ENCODE measurements around the gene ZSCAN26. TPM values are rescaled to one million over a fixed set of nuclear protein-coding genes. Genes with fewer than 3 reads are reported as not detected.

The ZSCAN26 gene
- total and polyA plus RNA-seq, 8 donors: 3.6 to 11.7 (median 6.6) TPM

DNA sequence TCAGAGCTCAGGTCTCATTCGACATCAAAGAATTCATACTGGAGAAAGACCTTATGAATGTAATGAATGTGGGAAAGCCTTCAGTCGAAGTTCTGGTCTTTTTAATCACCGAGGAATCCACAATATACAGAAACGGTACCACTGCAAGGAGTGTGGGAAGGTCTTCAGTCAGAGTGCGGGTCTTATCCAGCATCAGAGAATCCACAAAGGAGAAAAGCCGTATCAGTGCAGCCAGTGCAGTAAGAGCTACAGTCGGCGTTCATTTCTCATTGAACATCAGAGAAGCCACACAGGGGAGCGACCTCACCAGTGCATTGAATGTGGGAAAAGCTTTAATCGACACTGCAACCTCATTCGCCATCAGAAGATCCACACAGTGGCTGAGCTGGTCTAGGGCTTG lies 34.2 kb upstream of the ZSCAN26 start:
- TF ChIP-seq, protein P1, sequence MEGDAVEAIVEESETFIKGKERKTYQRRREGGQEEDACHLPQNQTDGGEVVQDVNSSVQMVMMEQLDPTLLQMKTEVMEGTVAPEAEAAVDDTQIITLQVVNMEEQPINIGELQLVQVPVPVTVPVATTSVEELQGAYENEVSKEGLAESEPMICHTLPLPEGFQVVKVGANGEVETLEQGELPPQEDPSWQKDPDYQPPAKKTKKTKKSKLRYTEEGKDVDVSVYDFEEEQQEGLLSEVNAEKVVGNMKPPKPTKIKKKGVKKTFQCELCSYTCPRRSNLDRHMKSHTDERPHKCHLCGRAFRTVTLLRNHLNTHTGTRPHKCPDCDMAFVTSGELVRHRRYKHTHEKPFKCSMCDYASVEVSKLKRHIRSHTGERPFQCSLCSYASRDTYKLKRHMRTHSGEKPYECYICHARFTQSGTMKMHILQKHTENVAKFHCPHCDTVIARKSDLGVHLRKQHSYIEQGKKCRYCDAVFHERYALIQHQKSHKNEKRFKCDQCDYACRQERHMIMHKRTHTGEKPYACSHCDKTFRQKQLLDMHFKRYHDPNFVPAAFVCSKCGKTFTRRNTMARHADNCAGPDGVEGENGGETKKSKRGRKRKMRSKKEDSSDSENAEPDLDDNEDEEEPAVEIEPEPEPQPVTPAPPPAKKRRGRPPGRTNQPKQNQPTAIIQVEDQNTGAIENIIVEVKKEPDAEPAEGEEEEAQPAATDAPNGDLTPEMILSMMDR (IDR thresholded peaks at IDR 0.05): no peak
- no peak for ATAC-seq
- Histone ChIP-seq H3K27me3 (no peaks in the 10 kb centered on the region), H3K4me1 (no peaks in the 10 kb centered on the region), H3K4me3 (no peak overlapping the region), H3K9me3 (no peaks in the 10 kb centered on the region), H3K36me3 (peaks cover 0 to 22% (median 10%) of the 10 kb centered on the region in 3 donors), H3K27ac (no peak overlapping the region)
- no peak for DNase-seq
- intact Hi-C loops (cut with DNase I): loop anchor here in 1 of 3 donors (10.0 kb wide), 1 partner anchor 332 kb away; no protein-coding TSS in a partner anchor
- WGBS, 2 donors: 96 to 97% methylated on average over 11 of the region's 11 CpGs
- FAIRE-seq: no peak

DNA sequence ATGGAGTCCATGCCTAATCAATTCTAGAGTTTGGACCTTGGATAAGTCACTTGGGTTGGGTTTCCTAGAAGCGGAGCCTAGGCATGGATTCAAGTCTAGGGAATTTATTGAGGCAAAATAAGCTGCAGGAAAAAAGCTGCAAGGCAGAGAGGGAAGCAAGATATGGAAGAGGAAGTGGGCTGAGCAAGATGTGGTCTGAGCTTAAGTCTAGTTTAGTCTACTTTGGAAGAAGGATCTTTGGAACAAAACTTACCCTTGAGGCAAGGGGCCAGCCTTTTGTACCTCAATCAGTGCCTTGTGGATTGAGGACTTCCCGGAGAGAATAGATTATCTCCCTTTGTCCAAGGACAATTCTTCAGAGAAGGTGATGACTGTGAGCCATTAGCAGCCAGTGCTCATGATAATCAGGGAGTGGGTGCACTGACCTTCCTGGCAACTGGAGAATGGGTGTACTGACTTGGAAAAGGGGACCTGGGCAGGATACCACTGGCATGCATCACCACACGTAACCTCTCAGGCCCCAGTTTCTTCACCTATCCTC lies 31.0 kb upstream of the ZSCAN26 start:
- WGBS, 2 donors: 77 to 78% methylated on average over 3 of the region's 3 CpGs
- intact Hi-C loops (cut with DNase I): loop anchor here in 1 of 3 donors (10.0 kb wide), 1 partner anchor 329 kb away; no protein-coding TSS in a partner anchor
- H3K9me3 ChIP-seq: no peaks in the 10 kb centered on the region
- no peaks in the 10 kb centered on the region for H3K4me1 ChIP-seq
- no peak overlapping the region for H3K27ac ChIP-seq
- H3K27me3 ChIP-seq: no peaks in the 10 kb centered on the region
- peaks cover 0 to 8% (median 3%) of the 10 kb centered on the region in 3 donors for H3K36me3 ChIP-seq
- ATAC-seq (no peak), DNase-seq (no peak), FAIRE-seq (no peak)
- no peak overlapping the region for H3K4me3 ChIP-seq
- TF ChIP-seq, protein P1 (IDR thresholded peaks at IDR 0.05): no peak

DNA sequence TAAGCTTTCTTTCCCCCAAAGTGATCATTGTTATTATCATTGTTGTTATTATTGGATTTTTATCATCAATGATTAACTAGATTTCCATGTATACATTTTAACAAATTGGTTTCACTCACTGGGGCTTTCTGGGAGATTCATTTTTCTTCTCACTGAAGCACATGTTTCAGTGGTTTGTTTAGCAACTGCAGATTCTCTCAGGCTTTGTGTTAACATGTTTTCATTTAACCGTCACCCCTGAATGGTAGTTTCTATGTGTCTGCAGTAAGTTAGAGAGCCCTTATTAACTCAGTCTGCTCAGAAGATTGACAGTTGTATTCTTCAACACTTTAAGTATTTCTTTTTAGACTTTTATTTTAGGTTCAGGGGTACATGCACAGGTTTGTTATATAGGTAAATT lies 27.3 kb upstream of the ZSCAN26 start:
- H3K27me3 ChIP-seq: no peaks in the 10 kb centered on the region
- DNase-seq (no peak), ATAC-seq (no peak), FAIRE-seq (no peak)
- H3K27ac ChIP-seq: no peak overlapping the region
- H3K36me3 ChIP-seq: peaks cover 0 to 4% (median 0%) of the 10 kb centered on the region in 3 donors
- intact Hi-C loops (cut with DNase I): loop anchor here in 1 of 3 donors (10.0 kb wide), 1 partner anchor 325 kb away; no protein-coding TSS in a partner anchor
- H3K4me1 ChIP-seq: no peaks in the 10 kb centered on the region
- WGBS, 2 donors: 59 to 63% methylated on average over 1 of the region's 1 CpG
- H3K9me3 ChIP-seq: no peaks in the 10 kb centered on the region
- TF ChIP-seq, protein P1 (IDR thresholded peaks at IDR 0.05): no peak
- H3K4me3 ChIP-seq: no peak overlapping the region

DNA sequence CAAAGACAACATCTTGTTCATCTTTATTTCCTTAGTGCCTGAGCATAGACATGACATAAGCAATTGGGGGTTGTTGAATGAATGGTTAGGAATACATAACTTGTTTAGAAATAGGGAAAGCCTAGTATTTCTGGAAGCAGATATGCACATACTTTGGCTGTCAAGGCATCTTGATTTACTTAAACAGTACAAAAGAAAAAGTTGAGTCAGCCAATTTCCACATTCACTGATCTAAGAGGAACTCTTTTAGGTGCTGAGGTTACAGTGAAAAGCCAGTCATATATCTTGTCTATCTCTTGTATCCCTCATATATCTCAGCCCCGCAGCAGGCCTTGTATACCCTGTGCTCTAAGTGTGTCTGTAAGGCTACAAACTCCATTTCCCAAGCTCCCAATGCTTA lies 26.5 kb upstream of the ZSCAN26 start:
- H3K4me1 ChIP-seq: no peaks in the 10 kb centered on the region
- H3K9me3 ChIP-seq: no peaks in the 10 kb centered on the region
- no peak overlapping the region for H3K27ac ChIP-seq
- TF ChIP-seq, protein P1 (IDR thresholded peaks at IDR 0.05): no peak
- 94% methylated on average over 1 of the region's 1 CpG for WGBS, 2 donors
- intact Hi-C loops (cut with DNase I): no loop called here
- FAIRE-seq (no peak), DNase-seq (no peak), ATAC-seq (no peak)
- H3K36me3 ChIP-seq: peaks cover 0 to 7% (median 4%) of the 10 kb centered on the region in 3 donors
- no peak overlapping the region for H3K4me3 ChIP-seq
- no peaks in the 10 kb centered on the region for H3K27me3 ChIP-seq

DNA sequence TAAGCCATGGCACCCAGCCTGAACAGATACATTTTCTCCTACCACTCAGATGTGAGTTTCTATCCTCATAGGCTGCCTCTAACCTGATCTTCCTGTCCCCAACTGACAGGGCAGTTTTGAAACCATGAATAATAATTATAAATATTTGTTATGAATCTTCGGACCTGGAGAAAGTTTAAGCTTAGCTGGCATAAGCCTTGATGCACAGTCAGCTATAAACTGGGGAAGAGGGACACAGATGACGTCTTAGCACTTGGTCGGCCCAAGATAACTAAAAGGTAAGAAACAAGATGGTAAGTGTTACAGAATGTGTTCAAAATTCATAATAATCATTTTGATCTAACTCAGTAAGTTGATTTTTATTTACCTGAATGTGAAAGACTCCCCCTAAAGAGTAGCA lies 23.0 kb upstream of the ZSCAN26 start:
- ATAC-seq: no peak
- H3K4me1 ChIP-seq: no peaks in the 10 kb centered on the region
- no peak overlapping the region for H3K4me3 ChIP-seq
- DNase-seq: no peak
- H3K36me3 ChIP-seq: peaks cover 0 to 16% (median 4%) of the 10 kb centered on the region in 3 donors
- FAIRE-seq: no peak
- no peaks in the 10 kb centered on the region for H3K27me3 ChIP-seq
- no peak overlapping the region for H3K27ac ChIP-seq
- TF ChIP-seq, protein P1 (IDR thresholded peaks at IDR 0.05): no peak
- intact Hi-C loops (cut with DNase I): no loop called here
- 88 to 98% methylated on average over 3 of the region's 3 CpGs for WGBS, 2 donors
- no peaks in the 10 kb centered on the region for H3K9me3 ChIP-seq

Data from pancreas (tissue), 10 donors.